ENCODE results near the gene EYA4. TPM values are rescaled to one million over a fixed set of nuclear protein-coding genes. Genes with fewer than 3 reads are reported as not detected.

The EYA4 gene
- total RNA-seq, 2 experiments from 2014 or later: not detected

DNA sequence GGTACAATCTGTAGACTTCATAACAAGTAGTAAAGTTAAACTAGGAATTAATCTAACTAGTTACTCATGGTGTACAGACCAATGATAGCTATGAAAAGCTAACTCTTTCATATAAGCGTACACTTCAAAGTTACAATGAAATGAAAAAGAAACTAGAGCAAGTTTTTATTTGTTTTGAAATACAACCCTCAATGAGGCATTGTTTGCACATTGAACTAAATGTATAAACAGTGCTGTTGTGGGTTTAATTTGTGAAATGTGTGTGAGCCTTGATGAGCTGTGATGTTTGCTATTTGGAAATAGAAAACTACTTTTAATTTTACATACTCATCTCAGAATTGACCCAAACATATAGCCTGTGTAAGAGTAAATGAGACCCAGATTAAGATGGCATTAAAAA lies 11.1 kb upstream of the EYA4 start:
- Mint-ChIP-seq H3K27ac (no peak overlapping the region), H3K9me3 (peaks cover 6% of the 10 kb centered on the region), H3K4me1 (ENCODE audit: low read depth) (no peaks in the 10 kb centered on the region), H3K36me3 (ENCODE audit: low read depth) (no peaks in the 10 kb centered on the region), H3K27me3 (peaks cover 7% of the 10 kb centered on the region), H3K4me3 (no peak overlapping the region)
- H3K9me3 ChIP-seq (ENCODE audit: control insufficient read depth in 1 of 2, insufficient read depth in 1 of 2, low read length in 2 of 2): no peaks in the 10 kb centered on the region
- TF ChIP-seq, protein P1, sequence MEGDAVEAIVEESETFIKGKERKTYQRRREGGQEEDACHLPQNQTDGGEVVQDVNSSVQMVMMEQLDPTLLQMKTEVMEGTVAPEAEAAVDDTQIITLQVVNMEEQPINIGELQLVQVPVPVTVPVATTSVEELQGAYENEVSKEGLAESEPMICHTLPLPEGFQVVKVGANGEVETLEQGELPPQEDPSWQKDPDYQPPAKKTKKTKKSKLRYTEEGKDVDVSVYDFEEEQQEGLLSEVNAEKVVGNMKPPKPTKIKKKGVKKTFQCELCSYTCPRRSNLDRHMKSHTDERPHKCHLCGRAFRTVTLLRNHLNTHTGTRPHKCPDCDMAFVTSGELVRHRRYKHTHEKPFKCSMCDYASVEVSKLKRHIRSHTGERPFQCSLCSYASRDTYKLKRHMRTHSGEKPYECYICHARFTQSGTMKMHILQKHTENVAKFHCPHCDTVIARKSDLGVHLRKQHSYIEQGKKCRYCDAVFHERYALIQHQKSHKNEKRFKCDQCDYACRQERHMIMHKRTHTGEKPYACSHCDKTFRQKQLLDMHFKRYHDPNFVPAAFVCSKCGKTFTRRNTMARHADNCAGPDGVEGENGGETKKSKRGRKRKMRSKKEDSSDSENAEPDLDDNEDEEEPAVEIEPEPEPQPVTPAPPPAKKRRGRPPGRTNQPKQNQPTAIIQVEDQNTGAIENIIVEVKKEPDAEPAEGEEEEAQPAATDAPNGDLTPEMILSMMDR (IDR thresholded peaks at IDR 0.05): no peak
- no peaks in the 10 kb centered on the region for H3K36me3 ChIP-seq (ENCODE audit: insufficient read depth, low read length)
- no peaks in the 10 kb centered on the region for H3K4me1 ChIP-seq (ENCODE audit: insufficient read depth, low read length)
- no peak for DNase-seq
- H3K4me3 ChIP-seq (ENCODE audit: low read length): no peak overlapping the region
- H3K27ac ChIP-seq (ENCODE audit: low read depth in 1 of 2, low read length in 2 of 2): no peak overlapping the region
- no peaks in the 10 kb centered on the region for H3K27me3 ChIP-seq (ENCODE audit: control insufficient read depth in 1 of 2, insufficient read depth in 2 of 2, low read length in 2 of 2)
- ChIA-PET POLR2A (no interaction called here), CTCF (no interaction called here)
- intact Hi-C loops (cut with DNase I, micrococcal nuclease): no loop called here
- ATAC-seq (ENCODE audit: poor library complexity): no peak

- CTCF ChIA-PET: interaction anchor here (0.6 kb wide), 1 partner anchor 18 kb away, joined by 3 read pairs; no protein-coding TSS in a partner anchor
Observed at GRCh38 chr6:133235221-133235620, 5.9 kb upstream of the EYA4 start.

DNA sequence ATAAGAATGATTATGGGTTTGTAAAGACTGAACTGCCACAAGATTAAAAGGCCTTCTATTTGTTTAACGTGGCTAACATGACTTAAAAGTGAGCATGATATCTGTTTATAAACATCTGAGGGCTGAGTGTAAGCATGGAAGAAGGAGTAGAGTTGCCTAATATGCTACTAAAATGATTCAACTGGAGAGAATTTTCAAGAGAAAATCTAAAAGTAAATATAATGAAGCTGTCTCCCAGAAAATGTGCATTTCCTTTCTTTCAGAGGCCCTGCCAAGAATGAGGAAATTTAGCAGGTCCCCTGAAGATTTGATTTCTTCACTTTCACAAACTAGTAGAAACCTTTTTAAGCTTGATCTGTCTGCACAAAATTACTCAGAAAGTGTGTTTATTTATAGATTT lies 4.2 kb upstream of the EYA4 start:
- Histone ChIP-seq H3K4me3 (ENCODE audit: low read length) (no peak overlapping the region), H3K9me3 (ENCODE audit: control insufficient read depth in 1 of 2, insufficient read depth in 1 of 2, low read length in 2 of 2) (peaks cover 0 to 9% of the 10 kb centered on the region in 2 experiments), H3K27me3 (ENCODE audit: control insufficient read depth in 1 of 2, insufficient read depth in 2 of 2, low read length in 2 of 2) (peaks cover 11 to 21% of the 10 kb centered on the region in 2 experiments), H3K4me1 (ENCODE audit: insufficient read depth, low read length) (no peaks in the 10 kb centered on the region), H3K27ac (ENCODE audit: low read depth in 1 of 2, low read length in 2 of 2) (no peak overlapping the region), H3K36me3 (ENCODE audit: insufficient read depth, low read length) (no peaks in the 10 kb centered on the region)
- ChIA-PET POLR2A (no interaction called here), CTCF (no interaction called here)
- ATAC-seq (ENCODE audit: poor library complexity) (no peak), DNase-seq (no peak)
- intact Hi-C loops (cut with DNase I, micrococcal nuclease): no loop called here
- no peak overlapping the region for H3K27ac Mint-ChIP-seq
- peaks cover 3% of the 10 kb centered on the region for H3K4me1 Mint-ChIP-seq (ENCODE audit: low read depth)
- no peaks in the 10 kb centered on the region for H3K36me3 Mint-ChIP-seq (ENCODE audit: low read depth)
- peaks cover 7% of the 10 kb centered on the region for H3K9me3 Mint-ChIP-seq
- H3K4me3 Mint-ChIP-seq: no peak overlapping the region
- TF ChIP-seq, protein P1 (IDR thresholded peaks at IDR 0.05): no peak
- peaks cover 32% of the 10 kb centered on the region for H3K27me3 Mint-ChIP-seq

More at GRCh38 chr6:133235221-133235620, 5.9 kb upstream of the EYA4 start:
- Mint-ChIP-seq H3K27ac (no peak overlapping the region), H3K4me1 (ENCODE audit: low read depth) (no peaks in the 10 kb centered on the region), H3K36me3 (ENCODE audit: low read depth) (no peaks in the 10 kb centered on the region), H3K9me3 (peaks cover 7% of the 10 kb centered on the region), H3K27me3 (peaks cover 26% of the 10 kb centered on the region), H3K4me3 (no peak overlapping the region)
- POLR2A ChIA-PET: no interaction called here
- Histone ChIP-seq H3K27ac (ENCODE audit: low read depth in 1 of 2, low read length in 2 of 2) (no peak overlapping the region), H3K4me3 (ENCODE audit: low read length) (no peak overlapping the region), H3K4me1 (ENCODE audit: insufficient read depth, low read length) (no peaks in the 10 kb centered on the region), H3K9me3 (ENCODE audit: control insufficient read depth in 1 of 2, insufficient read depth in 1 of 2, low read length in 2 of 2) (no peaks in the 10 kb centered on the region), H3K36me3 (ENCODE audit: insufficient read depth, low read length) (no peaks in the 10 kb centered on the region), H3K27me3 (ENCODE audit: control insufficient read depth in 1 of 2, insufficient read depth in 2 of 2, low read length in 2 of 2) (peaks cover 4 to 13% of the 10 kb centered on the region in 2 experiments)
- intact Hi-C loops (cut with DNase I, micrococcal nuclease): no loop called here
- no peak for DNase-seq
- TF ChIP-seq, protein P1 (IDR thresholded peaks at IDR 0.05): no peak
- no peak for ATAC-seq (ENCODE audit: poor library complexity)
